Measurements from ENCODE around the gene ZFP91.

GRCh38 chr11:58561394-58562098, 17.3 kb upstream of the ZFP91 start:
- TF ChIP-seq CTCF (IDR thresholded peaks at IDR 0.05) (no peak), POLR2A (IDR thresholded peaks at IDR 0.05) (no peak), EP300 (IDR thresholded peaks at IDR 0.05; ENCODE audit: low read depth) (no peak)

All from transverse colon (tissue), 3 donors.